ENCODE results near the gene FMC1.
"Not testable (repeated sequence)": the region's sequence is repeated elsewhere in the genome, so short reads cannot be mapped to it uniquely, and the experiment has no call there.

FMC1 gene

GRCh38 chr7:139328375-139328774 is 12.8 kb upstream of the FMC1 start:
- Histone ChIP-seq H3K36me3 (ENCODE audit: control insufficient read depth, insufficient read depth, low read length) (no peaks in the 10 kb centered on the region), H3K9ac (ENCODE audit: low read depth, low read length) (no peak overlapping the region), H3K4me1 (ENCODE audit: control insufficient read depth, insufficient read depth, low read length) (no peaks in the 10 kb centered on the region), H3K4me3 (ENCODE audit: low read depth, low read length) (no peak overlapping the region), H3K9me3 (ENCODE audit: control insufficient read depth, insufficient read depth, low read length) (no peaks in the 10 kb centered on the region), H3K27me3 (ENCODE audit: control insufficient read depth, insufficient read depth, low read length) (no peaks in the 10 kb centered on the region)

GRCh38 chr7:139329119-139329518 is 12.0 kb upstream of the FMC1 start:
- H3K9ac ChIP-seq (ENCODE audit: low read depth, low read length) = no peak overlapping the region
- no peaks in the 10 kb centered on the region for H3K9me3 ChIP-seq (ENCODE audit: control insufficient read depth, insufficient read depth, low read length)
- H3K27me3 ChIP-seq (ENCODE audit: control insufficient read depth, insufficient read depth, low read length) = no peaks in the 10 kb centered on the region
- H3K4me1 ChIP-seq (ENCODE audit: control insufficient read depth, insufficient read depth, low read length) = no peaks in the 10 kb centered on the region
- no peaks in the 10 kb centered on the region for H3K36me3 ChIP-seq (ENCODE audit: control insufficient read depth, insufficient read depth, low read length)
- no peak overlapping the region for H3K4me3 ChIP-seq (ENCODE audit: low read depth, low read length)

GRCh38 chr7:139330333-139331030 is 10.7 kb upstream of the FMC1 start:
- Histone ChIP-seq H3K9me3 (ENCODE audit: control insufficient read depth, insufficient read depth, low read length) (no peaks in the 10 kb centered on the region), H3K9ac (ENCODE audit: low read depth, low read length) (no peak overlapping the region), H3K4me1 (ENCODE audit: control insufficient read depth, insufficient read depth, low read length) (no peaks in the 10 kb centered on the region), H3K36me3 (ENCODE audit: control insufficient read depth, insufficient read depth, low read length) (no peaks in the 10 kb centered on the region), H3K4me3 (ENCODE audit: low read depth, low read length) (no peak overlapping the region), H3K27me3 (ENCODE audit: control insufficient read depth, insufficient read depth, low read length) (no peaks in the 10 kb centered on the region)

- no peak overlapping the region for H3K4me3 ChIP-seq (ENCODE audit: low read depth, low read length)
- no peaks in the 10 kb centered on the region for H3K27me3 ChIP-seq (ENCODE audit: control insufficient read depth, insufficient read depth, low read length)
- H3K9me3 ChIP-seq (ENCODE audit: control insufficient read depth, insufficient read depth, low read length) = no peaks in the 10 kb centered on the region
- no peak overlapping the region for H3K9ac ChIP-seq (ENCODE audit: low read depth, low read length)
- no peaks in the 10 kb centered on the region for H3K36me3 ChIP-seq (ENCODE audit: control insufficient read depth, insufficient read depth, low read length)
- H3K4me1 ChIP-seq (ENCODE audit: control insufficient read depth, insufficient read depth, low read length) = no peaks in the 10 kb centered on the region
Observed at GRCh38 chr7:139332697-139333359, 8.3 kb upstream of the FMC1 start.

DNA sequence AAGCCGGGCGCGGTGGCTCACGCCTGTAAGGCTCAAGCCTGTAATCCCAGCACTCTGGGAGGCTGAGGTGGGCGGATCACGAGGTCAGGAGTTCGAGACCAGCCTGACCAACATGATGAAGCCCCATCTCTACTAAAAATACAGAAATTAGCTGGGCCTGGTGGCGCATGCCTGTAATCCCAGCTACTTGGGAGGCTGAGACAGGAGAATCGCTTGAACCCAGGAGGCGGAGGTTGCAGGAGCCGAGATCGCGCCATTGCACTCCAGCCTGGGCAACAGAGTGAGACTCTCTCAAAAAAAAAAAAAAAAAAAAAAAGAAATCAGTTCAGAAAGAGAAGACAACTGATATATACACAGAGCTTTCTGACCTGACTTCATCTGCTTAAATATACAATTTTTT is 7.7 kb upstream of the FMC1 start:
- not testable (repeated sequence) for H3K36me3 ChIP-seq (ENCODE audit: control insufficient read depth, insufficient read depth, low read length); H3K27me3 ChIP-seq (ENCODE audit: control insufficient read depth, insufficient read depth, low read length); H3K4me3 ChIP-seq (ENCODE audit: low read depth, low read length); H3K9ac ChIP-seq (ENCODE audit: low read depth, low read length); H3K4me1 ChIP-seq (ENCODE audit: control insufficient read depth, insufficient read depth, low read length); H3K9me3 ChIP-seq (ENCODE audit: control insufficient read depth, insufficient read depth, low read length)

- H3K27me3 ChIP-seq (ENCODE audit: control insufficient read depth, insufficient read depth, low read length) = no peaks in the 10 kb centered on the region
- no peak overlapping the region for H3K9ac ChIP-seq (ENCODE audit: low read depth, low read length)
- no peaks in the 10 kb centered on the region for H3K9me3 ChIP-seq (ENCODE audit: control insufficient read depth, insufficient read depth, low read length)
- H3K4me3 ChIP-seq (ENCODE audit: low read depth, low read length) = no peak overlapping the region
- no peaks in the 10 kb centered on the region for H3K4me1 ChIP-seq (ENCODE audit: control insufficient read depth, insufficient read depth, low read length)
- H3K36me3 ChIP-seq (ENCODE audit: control insufficient read depth, insufficient read depth, low read length) = no peaks in the 10 kb centered on the region
Observed at GRCh38 chr7:139334399-139335150, 6.6 kb upstream of the FMC1 start.

- Histone ChIP-seq H3K4me1 (ENCODE audit: control insufficient read depth, insufficient read depth, low read length) (peaks cover 5% of the 10 kb centered on the region), H3K27me3 (ENCODE audit: control insufficient read depth, insufficient read depth, low read length) (no peaks in the 10 kb centered on the region), H3K9me3 (ENCODE audit: control insufficient read depth, insufficient read depth, low read length) (no peaks in the 10 kb centered on the region), H3K9ac (ENCODE audit: low read depth, low read length) (no peak overlapping the region), H3K4me3 (ENCODE audit: low read depth, low read length) (no peak overlapping the region), H3K36me3 (ENCODE audit: control insufficient read depth, insufficient read depth, low read length) (no peaks in the 10 kb centered on the region)
Observed at GRCh38 chr7:139339025-139339424, 2.1 kb upstream of the FMC1 start.

GRCh38 chr7:139339698-139340036 is 1.5 kb upstream of the FMC1 start:
- peaks cover 5% of the 10 kb centered on the region for H3K4me1 ChIP-seq (ENCODE audit: control insufficient read depth, insufficient read depth, low read length)
- H3K27me3 ChIP-seq (ENCODE audit: control insufficient read depth, insufficient read depth, low read length) = no peaks in the 10 kb centered on the region
- H3K36me3 ChIP-seq (ENCODE audit: control insufficient read depth, insufficient read depth, low read length) = no peaks in the 10 kb centered on the region
- H3K9me3 ChIP-seq (ENCODE audit: control insufficient read depth, insufficient read depth, low read length) = no peaks in the 10 kb centered on the region
- peak overlapping the region; percentile 90 for H3K4me3 ChIP-seq (ENCODE audit: low read depth, low read length)
- H3K9ac ChIP-seq (ENCODE audit: low read depth, low read length) = no peak overlapping the region

GRCh38 chr7:139340037-139340807 is 915 bp upstream of the FMC1 start:
- peak overlapping the region; percentile 100 for H3K9ac ChIP-seq (ENCODE audit: low read depth, low read length)
- peak overlapping the region; percentile 90 for H3K4me3 ChIP-seq (ENCODE audit: low read depth, low read length)
- H3K36me3 ChIP-seq (ENCODE audit: control insufficient read depth, insufficient read depth, low read length) = no peaks in the 10 kb centered on the region
- no peaks in the 10 kb centered on the region for H3K27me3 ChIP-seq (ENCODE audit: control insufficient read depth, insufficient read depth, low read length)
- H3K9me3 ChIP-seq (ENCODE audit: control insufficient read depth, insufficient read depth, low read length) = no peaks in the 10 kb centered on the region
- peaks cover 5% of the 10 kb centered on the region for H3K4me1 ChIP-seq (ENCODE audit: control insufficient read depth, insufficient read depth, low read length)

DNA sequence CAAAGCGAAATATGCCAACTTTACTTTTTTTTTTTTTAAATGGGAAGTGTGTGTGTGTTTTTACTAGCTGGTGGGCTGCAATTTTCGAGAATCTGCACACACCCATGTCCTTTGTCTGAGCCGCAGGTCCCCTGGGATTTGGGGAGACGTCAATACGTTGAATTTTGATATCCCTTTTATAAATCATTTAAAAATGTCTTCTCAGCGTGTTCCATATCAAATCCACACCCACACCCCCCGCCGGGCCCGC is 404 bp upstream of the FMC1 start:
- Histone ChIP-seq H3K9ac (ENCODE audit: low read depth, low read length) (peak overlapping the region; percentile 100), H3K9me3 (ENCODE audit: control insufficient read depth, insufficient read depth, low read length) (no peaks in the 10 kb centered on the region), H3K4me3 (ENCODE audit: low read depth, low read length) (peak overlapping the region; percentile 90), H3K27me3 (ENCODE audit: control insufficient read depth, insufficient read depth, low read length) (no peaks in the 10 kb centered on the region), H3K4me1 (ENCODE audit: control insufficient read depth, insufficient read depth, low read length) (peaks cover 5% of the 10 kb centered on the region), H3K36me3 (ENCODE audit: control insufficient read depth, insufficient read depth, low read length) (no peaks in the 10 kb centered on the region)

DNA sequence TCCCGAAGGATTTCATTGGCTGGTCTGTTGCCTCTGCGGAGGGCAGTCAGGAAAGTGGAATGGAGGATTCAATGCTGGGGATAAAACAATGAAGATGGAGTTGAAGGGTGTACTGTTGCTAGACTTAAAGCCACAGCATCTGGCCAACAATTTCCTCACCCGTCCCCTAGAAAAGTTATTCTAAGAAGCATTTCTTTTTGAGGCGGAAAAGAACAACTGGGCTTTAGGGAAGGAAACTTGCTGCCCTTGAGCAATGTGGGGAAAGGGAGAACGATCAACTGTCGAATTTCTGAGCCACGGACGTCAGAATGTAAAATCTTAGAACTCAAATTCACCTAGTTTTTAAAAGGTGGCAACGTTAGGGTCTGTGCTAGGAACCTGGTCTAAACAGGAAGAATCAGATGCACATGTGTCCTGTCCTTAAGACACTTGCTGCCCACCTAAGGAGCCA is 664 bp downstream of the FMC1 start:
- H3K36me3 ChIP-seq (ENCODE audit: control insufficient read depth, insufficient read depth, low read length) = no peaks in the 10 kb centered on the region
- peak overlapping the region; percentile 90 for H3K4me3 ChIP-seq (ENCODE audit: low read depth, low read length)
- H3K9ac ChIP-seq (ENCODE audit: low read depth, low read length) = peak overlapping the region; percentile 6
- no peaks in the 10 kb centered on the region for H3K27me3 ChIP-seq (ENCODE audit: control insufficient read depth, insufficient read depth, low read length)
- H3K9me3 ChIP-seq (ENCODE audit: control insufficient read depth, insufficient read depth, low read length) = no peaks in the 10 kb centered on the region
- H3K4me1 ChIP-seq (ENCODE audit: control insufficient read depth, insufficient read depth, low read length) = peaks cover 5% of the 10 kb centered on the region
